Smooth muscle cell (in vitro differentiated cells): ENCODE data around the gene PARM1. TPM values are rescaled to one million over a fixed set of nuclear protein-coding genes. Genes with fewer than 3 reads are reported as not detected.

Source experiments
- DNase-seq: peaks from one replicate; lab custom pipeline; 2025; ENCODE audit not compliant: unreplicated experiment; lab: John Stamatoyannopoulos, UW
- H2AFZ ChIP-seq: fragments of 200-600 bp; sonication (generic); 2 replicates; pipeline ENCODE4 v1.6.0; 2016; ENCODE audit warnings: antibody characterized with exemption, low read depth, mild to moderate bottlenecking
- H3F3A ChIP-seq: fragments of 200-600 bp; sonication (generic); 2 replicates; pipeline ENCODE4 v1.6.0; 2017; ENCODE audit warnings: antibody characterized with exemption, low read depth
- H3K27ac ChIP-seq: fragments of 200-600 bp; sonication (generic); 2 replicates; pipeline ENCODE4 v1.5.1; 2016; ENCODE audit warnings: low read depth, mild to moderate bottlenecking
- H3K27me3 ChIP-seq: fragments of 200-600 bp; sonication (generic); 2 replicates; pipeline ENCODE4 v1.6.1; 2016; ENCODE audit warnings: low read depth, mild to moderate bottlenecking
- H3K36me3 ChIP-seq: fragments of 200-600 bp; sonication (generic); 2 replicates; pipeline ENCODE4 v1.5.1; 2016; ENCODE audit warnings: low read depth
- H3K4me1 ChIP-seq: fragments of 200-600 bp; sonication (generic); 2 replicates; pipeline ENCODE4 v1.5.1; 2016; ENCODE audit warnings: low read depth
- H3K4me2 ChIP-seq: fragments of 200-600 bp; sonication (generic); 2 replicates; pipeline ENCODE4 v1.6.0; 2016; ENCODE audit warnings: mild to moderate bottlenecking
- H3K4me3 ChIP-seq: fragments of 200-600 bp; sonication (generic); 2 replicates; pipeline ENCODE4 v1.5.1; 2016; ENCODE audit warnings: mild to moderate bottlenecking
- H3K79me2 ChIP-seq: fragments of 200-600 bp; sonication (generic); 2 replicates; pipeline ENCODE4 v1.6.0; 2016; ENCODE audit warnings: low read depth, mild to moderate bottlenecking
- H3K9ac ChIP-seq: fragments of 200-600 bp; sonication (generic); 2 replicates; pipeline ENCODE4 v1.6.0; 2016; ENCODE audit warnings: low read depth
- H3K9me3 ChIP-seq: fragments of 200-600 bp; sonication (generic); replicated peaks from 2 replicates; pipeline ENCODE4 v1.5.1; 2016; ENCODE audit warnings: low read depth
- H4K20me1 ChIP-seq: fragments of 200-600 bp; sonication (generic); 2 replicates; pipeline ENCODE4 v1.6.0; 2016; ENCODE audit warnings: low read depth
- WGBS: methylation state at CpG from one replicate; pipeline ENCODE4 v1.1.7; 2016; ENCODE audit warnings: low lambda C conversion rate; 5-methylcytosine and 5-hydroxymethylcytosine counted together
- polyA plus RNA-seq: library from polyadenylated mRNA; unstranded; fragments of >200 nt; fragmentation: Nextera tagmentation; extraction: Ambion mirVana; gene quantifications from 2 replicates; pipeline ENCODE4 v1.2.1, GENCODE V29; 2016
- total RNA-seq: library from RNA; depleted of rRNA; stranded (reverse); fragments of >200 nt; gene quantifications from 2 replicates; pipeline ENCODE4 v1.2.3, GENCODE V29; 2014
- TF ChIP-seq, protein P1 (sequence below): fragments of 200-600 bp; sonication (generic); IDR thresholded peaks from 2 replicates; pipeline ENCODE4 v1.5.1; 2017; ENCODE audit warnings: borderline replicate concordance, mild to moderate bottlenecking, antibody characterized with exemption; ENCODE audit not compliant: insufficient read depth, poor library complexity, severe bottlenecking

Gene PARM1
- total and polyA plus RNA-seq, 2 experiments from 2014 or later: 38.5 to 46.4 TPM

DNA sequence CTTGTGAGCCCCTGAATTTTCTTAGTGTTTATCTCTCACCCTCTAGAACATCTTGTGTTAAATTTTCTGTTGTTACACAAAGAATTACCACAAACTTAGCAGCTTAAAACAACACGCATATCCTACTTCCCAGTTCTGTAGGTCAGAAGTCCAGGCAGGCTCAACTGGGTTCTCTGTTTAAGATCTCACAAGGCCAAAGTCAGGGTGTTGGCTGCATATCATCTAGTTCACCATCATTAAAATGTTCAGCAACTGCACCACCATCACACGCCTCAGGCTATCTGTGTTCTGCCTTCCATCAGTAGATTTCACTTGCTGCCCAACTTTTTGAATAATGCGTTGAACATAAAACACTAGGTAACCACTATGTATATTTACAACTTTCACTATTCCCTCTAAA lies 130.5 kb downstream of the PARM1 start:
- TF ChIP-seq, protein P1, sequence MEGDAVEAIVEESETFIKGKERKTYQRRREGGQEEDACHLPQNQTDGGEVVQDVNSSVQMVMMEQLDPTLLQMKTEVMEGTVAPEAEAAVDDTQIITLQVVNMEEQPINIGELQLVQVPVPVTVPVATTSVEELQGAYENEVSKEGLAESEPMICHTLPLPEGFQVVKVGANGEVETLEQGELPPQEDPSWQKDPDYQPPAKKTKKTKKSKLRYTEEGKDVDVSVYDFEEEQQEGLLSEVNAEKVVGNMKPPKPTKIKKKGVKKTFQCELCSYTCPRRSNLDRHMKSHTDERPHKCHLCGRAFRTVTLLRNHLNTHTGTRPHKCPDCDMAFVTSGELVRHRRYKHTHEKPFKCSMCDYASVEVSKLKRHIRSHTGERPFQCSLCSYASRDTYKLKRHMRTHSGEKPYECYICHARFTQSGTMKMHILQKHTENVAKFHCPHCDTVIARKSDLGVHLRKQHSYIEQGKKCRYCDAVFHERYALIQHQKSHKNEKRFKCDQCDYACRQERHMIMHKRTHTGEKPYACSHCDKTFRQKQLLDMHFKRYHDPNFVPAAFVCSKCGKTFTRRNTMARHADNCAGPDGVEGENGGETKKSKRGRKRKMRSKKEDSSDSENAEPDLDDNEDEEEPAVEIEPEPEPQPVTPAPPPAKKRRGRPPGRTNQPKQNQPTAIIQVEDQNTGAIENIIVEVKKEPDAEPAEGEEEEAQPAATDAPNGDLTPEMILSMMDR: no peak
- Histone ChIP-seq H3K27ac (no peak overlapping the region), H3K79me2 (no peaks in the 10 kb centered on the region), H3K9me3 (no peaks in the 10 kb centered on the region), H3K9ac (no peak overlapping the region), H4K20me1 (no peaks in the 10 kb centered on the region), H3K36me3 (no peaks in the 10 kb centered on the region), H3K27me3 (no peaks in the 10 kb centered on the region), H3F3A (no peaks in the 10 kb centered on the region), H3K4me3 (no peak overlapping the region), H3K4me2 (no peak overlapping the region), H2AFZ (no peak overlapping the region), H3K4me1 (no peaks in the 10 kb centered on the region)
- DNase-seq: no peak
- 87% methylated on average over 3 of the region's 3 CpGs for WGBS

DNA sequence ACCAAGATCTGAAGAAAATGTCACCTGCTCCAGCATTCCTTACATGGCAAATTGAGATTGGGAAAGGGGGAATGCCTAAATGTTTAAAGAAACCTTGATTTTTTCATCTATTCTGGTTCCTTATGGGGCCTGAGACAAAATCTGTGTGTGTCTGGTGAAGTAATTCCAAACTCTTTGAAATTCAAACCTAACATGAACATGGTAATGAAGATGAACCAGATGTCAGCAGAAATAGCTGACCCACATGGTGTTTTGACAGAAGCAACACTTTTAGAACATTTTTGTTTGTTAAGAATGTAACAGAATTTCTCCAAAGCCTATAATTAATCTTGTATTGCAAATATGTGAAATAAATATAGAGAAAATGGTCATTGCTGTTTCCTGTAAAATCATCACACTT lies 133.0 kb downstream of the PARM1 start:
- no peak overlapping the region for H3K4me3 ChIP-seq
- H3K4me2 ChIP-seq: no peak overlapping the region
- H2AFZ ChIP-seq: no peak overlapping the region
- H3K36me3 ChIP-seq: no peaks in the 10 kb centered on the region
- H3K9ac ChIP-seq: no peak overlapping the region
- DNase-seq: no peak
- TF ChIP-seq, protein P1: no peak
- H3K27me3 ChIP-seq: no peaks in the 10 kb centered on the region
- no peaks in the 10 kb centered on the region for H3K9me3 ChIP-seq
- H3K4me1 ChIP-seq: no peaks in the 10 kb centered on the region
- H3K79me2 ChIP-seq: no peaks in the 10 kb centered on the region
- no peaks in the 10 kb centered on the region for H4K20me1 ChIP-seq
- no peak overlapping the region for H3K27ac ChIP-seq
- H3F3A ChIP-seq: no peaks in the 10 kb centered on the region

DNA sequence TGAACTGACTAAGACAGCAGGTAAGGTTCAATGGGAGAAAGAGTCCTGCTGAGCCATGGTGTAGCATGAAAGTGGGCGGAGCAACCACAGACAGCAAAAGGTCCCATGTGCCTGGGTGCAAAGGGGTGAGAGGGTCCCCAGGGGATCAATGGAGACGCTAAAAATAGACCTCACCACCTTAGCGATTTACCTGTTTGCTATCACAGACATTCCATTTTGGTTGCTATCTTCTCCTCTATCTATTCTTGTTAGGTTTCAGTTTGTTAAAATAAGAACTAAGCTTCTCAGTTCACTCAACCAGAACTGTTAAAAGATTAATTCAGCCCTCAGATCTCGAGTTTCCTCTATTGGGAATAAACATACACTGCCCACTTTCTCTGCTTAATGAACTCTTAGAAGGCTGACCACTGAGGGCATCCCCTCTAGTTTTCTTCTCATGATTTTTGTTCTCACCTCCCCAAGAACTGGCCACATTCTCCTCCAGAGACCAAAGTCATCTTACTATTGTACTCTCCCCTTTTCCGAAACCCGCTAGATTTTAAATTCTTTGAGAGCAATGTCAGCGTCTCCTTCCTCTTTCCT lies 136.7 kb downstream of the PARM1 start:
- 79% methylated on average over 7 of the region's 7 CpGs for WGBS

DNA sequence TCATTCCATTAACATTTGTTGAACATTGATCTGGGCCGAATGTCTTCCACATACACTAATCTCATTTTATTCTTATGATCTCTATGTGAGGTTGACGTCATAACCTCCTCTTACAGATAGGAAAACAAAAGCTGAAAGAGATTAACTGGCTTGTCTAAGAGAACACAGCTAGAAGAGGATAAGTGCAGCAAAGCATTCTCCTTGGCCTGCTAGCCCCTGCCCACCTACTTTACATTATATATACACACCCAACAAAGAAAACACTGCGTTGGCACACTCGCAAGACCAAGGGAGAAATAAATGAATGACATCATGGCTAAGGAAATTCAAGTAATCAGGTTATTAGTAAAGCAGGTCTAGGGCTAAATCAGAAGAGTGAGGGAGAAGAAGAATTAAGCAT lies 138.4 kb downstream of the PARM1 start:
- DNase-seq: no peak
- Histone ChIP-seq H3K4me1 (no peaks in the 10 kb centered on the region), H3F3A (no peaks in the 10 kb centered on the region), H3K79me2 (no peaks in the 10 kb centered on the region), H3K27me3 (no peaks in the 10 kb centered on the region), H4K20me1 (no peaks in the 10 kb centered on the region), H3K9ac (no peak overlapping the region), H3K4me2 (no peak overlapping the region), H3K36me3 (no peaks in the 10 kb centered on the region), H3K9me3 (no peaks in the 10 kb centered on the region), H3K4me3 (no peak overlapping the region), H3K27ac (no peak overlapping the region), H2AFZ (no peak overlapping the region)
- TF ChIP-seq, protein P1: no peak
- 86% methylated on average over 4 of the region's 4 CpGs for WGBS

More for the DNA sequence above, 136.7 kb downstream of the PARM1 start:
- Histone ChIP-seq H3K36me3 (no peaks in the 10 kb centered on the region), H3F3A (no peaks in the 10 kb centered on the region), H3K4me2 (no peak overlapping the region), H3K27me3 (no peaks in the 10 kb centered on the region), H4K20me1 (no peaks in the 10 kb centered on the region), H3K4me3 (no peak overlapping the region), H3K9me3 (no peaks in the 10 kb centered on the region), H3K79me2 (no peaks in the 10 kb centered on the region), H3K27ac (no peak overlapping the region), H3K9ac (no peak overlapping the region), H2AFZ (no peak overlapping the region), H3K4me1 (no peaks in the 10 kb centered on the region)
- TF ChIP-seq, protein P1: no peak
- DNase-seq: no peak
